Muscle layer of colon (tissue), 2 donors: ENCODE data around the gene INKA1.

Source experiments
- H3K27ac ChIP-seq: one replicate; pipeline ENCODE4 v1.7.0; 2013; ENCODE audit warnings: low read depth, mild to moderate bottlenecking, low read length, moderate library complexity
- H3K27me3 ChIP-seq, 2 donors: one replicate each; pipeline ENCODE4 v1.7.0; 2013; ENCODE audit warnings: low read length in 2 of 2, mild to moderate bottlenecking in 2 of 2; ENCODE audit not compliant: insufficient read depth in 2 of 2, control insufficient read depth in 1 of 2
- H3K36me3 ChIP-seq: one replicate; pipeline ENCODE4 v1.7.0; 2013; ENCODE audit warnings: mild to moderate bottlenecking, low read length; ENCODE audit not compliant: insufficient read depth
- H3K4me1 ChIP-seq: one replicate; pipeline ENCODE4 v1.7.0; 2013; ENCODE audit warnings: mild to moderate bottlenecking, low read length; ENCODE audit not compliant: insufficient read depth
- H3K4me3 ChIP-seq, 2 donors: one replicate each; pipeline ENCODE4 v1.7.0; 2013; ENCODE audit warnings: low read length in 2 of 2, low read depth in 1 of 2, mild to moderate bottlenecking in 1 of 2, moderate library complexity in 1 of 2
- H3K9ac ChIP-seq: one replicate; pipeline ENCODE4 v1.7.0; 2013; ENCODE audit warnings: low read length
- H3K9me3 ChIP-seq: one replicate; pipeline ENCODE4 v1.7.0; 2013; ENCODE audit warnings: mild to moderate bottlenecking, low read length
- donor health status: abdominal sarcoma.
- donor health status: Adenocarcinoma of cecum.

Gene INKA1

GRCh38 chr3:49831341-49831740 lies 28.3 kb downstream of the INKA1 start:
- Histone ChIP-seq H3K9ac (no peak overlapping the region), H3K36me3 (no peaks in the 10 kb centered on the region), H3K9me3 (no peaks in the 10 kb centered on the region), H3K27ac (no peak overlapping the region), H3K4me1 (no peaks in the 10 kb centered on the region), H3K27me3 (no peaks in the 10 kb centered on the region), H3K4me3 (no peak overlapping the region)

GRCh38 chr3:49839193-49839809 lies 36.2 kb downstream of the INKA1 start:
- no peaks in the 10 kb centered on the region for H3K27me3 ChIP-seq
- no peak overlapping the region for H3K4me3 ChIP-seq
- H3K9ac ChIP-seq: no peak overlapping the region
- no peaks in the 10 kb centered on the region for H3K36me3 ChIP-seq
- no peak overlapping the region for H3K27ac ChIP-seq
- peaks cover 14% of the 10 kb centered on the region for H3K4me1 ChIP-seq
- H3K9me3 ChIP-seq: no peaks in the 10 kb centered on the region

GRCh38 chr3:49840388-49840787 lies 37.3 kb downstream of the INKA1 start:
- Histone ChIP-seq H3K36me3 (no peaks in the 10 kb centered on the region), H3K27ac (no peak overlapping the region), H3K9ac (no peak overlapping the region), H3K4me1 (peaks cover 14% of the 10 kb centered on the region), H3K4me3 (no peak overlapping the region), H3K27me3 (no peaks in the 10 kb centered on the region), H3K9me3 (no peaks in the 10 kb centered on the region)

DNA sequence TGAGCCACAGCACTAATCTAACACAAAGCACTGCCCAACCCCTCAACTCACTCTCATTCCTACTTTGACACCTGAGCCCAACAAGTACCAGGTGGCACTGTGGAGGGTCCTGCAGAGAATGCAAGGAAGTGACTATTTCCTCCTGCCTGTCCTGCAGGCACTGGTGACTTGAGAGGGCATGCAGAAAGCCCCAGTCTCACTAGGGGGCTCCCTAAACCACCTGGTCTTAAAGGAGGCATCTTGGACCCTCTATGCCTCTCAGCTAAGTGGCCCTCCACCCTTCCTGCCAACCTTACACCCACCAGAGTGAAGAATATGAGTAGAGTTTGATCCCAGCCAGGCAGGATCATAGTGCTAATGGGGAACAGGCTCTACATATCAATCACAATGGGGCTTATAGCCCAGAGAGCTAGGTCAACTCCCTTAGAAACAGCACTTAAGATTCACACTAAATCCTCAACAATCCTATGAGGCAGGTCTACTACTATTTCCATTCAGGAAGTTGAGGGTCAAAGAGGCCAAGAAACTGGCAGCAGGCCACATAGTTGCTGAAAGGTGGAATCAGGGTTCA lies 38.1 kb downstream of the INKA1 start:
- Histone ChIP-seq H3K4me3 (no peak overlapping the region), H3K27ac (no peak overlapping the region), H3K9me3 (no peaks in the 10 kb centered on the region), H3K9ac (no peak overlapping the region), H3K36me3 (no peaks in the 10 kb centered on the region), H3K27me3 (no peaks in the 10 kb centered on the region), H3K4me1 (peaks cover 14% of the 10 kb centered on the region)

- H3K27ac ChIP-seq: no peak overlapping the region
- H3K4me1 ChIP-seq: peaks cover 14% of the 10 kb centered on the region
- no peak overlapping the region for H3K9ac ChIP-seq
- H3K9me3 ChIP-seq: no peaks in the 10 kb centered on the region
- H3K27me3 ChIP-seq: no peaks in the 10 kb centered on the region
- H3K4me3 ChIP-seq: no peak overlapping the region
- H3K36me3 ChIP-seq: no peaks in the 10 kb centered on the region
Observed at GRCh38 chr3:49841806-49842205, 38.7 kb downstream of the INKA1 start.

GRCh38 chr3:49842843-49843517 lies 39.9 kb downstream of the INKA1 start:
- Histone ChIP-seq H3K27ac (no peak overlapping the region), H3K4me1 (peaks cover 14% of the 10 kb centered on the region), H3K4me3 (no peak overlapping the region), H3K9ac (no peak overlapping the region), H3K36me3 (no peaks in the 10 kb centered on the region), H3K27me3 (no peaks in the 10 kb centered on the region), H3K9me3 (no peaks in the 10 kb centered on the region)

DNA sequence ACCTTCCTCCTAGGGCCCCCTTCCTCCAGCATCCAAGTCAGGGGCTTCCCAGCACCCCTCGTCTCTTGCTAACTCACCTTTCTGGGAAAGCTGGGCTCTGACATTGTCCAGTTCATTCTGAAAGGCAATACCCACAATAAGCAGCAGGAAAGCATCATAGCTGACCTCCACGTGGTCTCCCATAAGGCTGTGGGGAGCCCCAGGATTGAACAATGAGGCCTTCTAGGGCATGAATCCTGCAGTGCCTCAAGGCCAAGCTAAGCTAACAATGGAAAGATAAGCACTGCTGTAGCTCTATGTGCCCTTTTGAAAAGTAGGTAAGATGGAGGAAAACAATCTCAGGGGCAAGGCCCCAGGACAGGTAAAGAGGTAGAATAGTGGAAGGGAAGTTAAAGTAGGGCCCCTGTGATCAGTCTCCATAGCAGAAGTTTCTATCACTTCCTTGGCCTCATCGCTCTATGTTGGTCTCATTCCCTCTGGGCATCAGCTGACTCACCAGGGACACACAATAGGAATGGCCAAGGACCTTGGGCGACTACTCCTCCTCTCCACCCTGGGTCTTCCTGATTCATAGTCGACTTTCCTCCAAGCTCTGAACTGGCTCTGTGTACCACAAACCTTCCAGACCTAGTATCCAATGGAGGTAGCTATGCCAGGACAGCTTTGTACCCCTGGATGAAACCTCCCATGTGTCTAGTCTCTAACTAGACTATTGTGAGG lies 41.6 kb downstream of the INKA1 start:
- Histone ChIP-seq H3K9ac (no peak overlapping the region), H3K4me1 (peaks cover 9% of the 10 kb centered on the region), H3K36me3 (no peaks in the 10 kb centered on the region), H3K27ac (no peak overlapping the region), H3K4me3 (no peak overlapping the region), H3K27me3 (no peaks in the 10 kb centered on the region), H3K9me3 (no peaks in the 10 kb centered on the region)

GRCh38 chr3:49845694-49846093 lies 42.6 kb downstream of the INKA1 start:
- H3K4me3 ChIP-seq: no peak overlapping the region
- H3K4me1 ChIP-seq: no peaks in the 10 kb centered on the region
- no peaks in the 10 kb centered on the region for H3K36me3 ChIP-seq
- H3K27ac ChIP-seq: no peak overlapping the region
- no peaks in the 10 kb centered on the region for H3K9me3 ChIP-seq
- H3K9ac ChIP-seq: no peak overlapping the region
- no peaks in the 10 kb centered on the region for H3K27me3 ChIP-seq
